Endothelial cell of umbilical vein (primary cell): ENCODE results near the gene SLC2A6. TPM values are rescaled to one million over a fixed set of nuclear protein-coding genes. Genes with fewer than 3 reads are reported as not detected.

Source experiments
- BruUV-seq: library from RNA; stranded (reverse); fragments of 400-500 nt; replicated peaks from 2 replicates; lab custom pipeline; 2021; lab: Mats Ljungman, UMichigan
- CTCF ChIA-PET: fragments of 300-600, 350-600 bp; sonication (Branson Sonifier 250); formaldehyde crosslinking; loops from one replicate; lab custom pipeline; 2021; ENCODE audit warnings: antibody characterized with exemption, inconsistent platforms; lab: Charles Lee
- POLR2A ChIA-PET: fragments of 300-600, 350-600 bp; sonication (Branson Sonifier 250); formaldehyde crosslinking; loops from one replicate; lab custom pipeline; 2021; ENCODE audit warnings: antibody characterized with exemption, inconsistent platforms; lab: Charles Lee
- DNase-seq: peaks from one replicate; pipeline ENCODE4 v3.0.0-alpha.2; 2011; ENCODE audit warnings: low read depth, low spot score
- FAIRE-seq: peaks from 2 replicates; lab custom pipeline; 2011; peaks lifted over from hg19 to GRCh38; lab: Jason Lieb, UNC
- H2AFZ ChIP-seq: 2 replicates; pipeline ENCODE4 v1.6.0; 2012; ENCODE audit warnings: low read depth, low read length, control low read depth, inconsistent platforms
- H3K27ac ChIP-seq: 2 replicates; pipeline ENCODE4 v1.5.1; 2011; ENCODE audit warnings: low read depth, mild to moderate bottlenecking, control low read depth, low read length, moderate library complexity; ENCODE audit not compliant: insufficient read depth
- H3K27me3 ChIP-seq, 2 experiments: 2 replicates each; pipeline versions ENCODE4 v1.6.0 to v1.6.1; 2011; ENCODE audit warnings: low read length in 2 of 2, mixed read lengths in 1 of 2; ENCODE audit not compliant: control insufficient read depth in 2 of 2, insufficient read depth in 2 of 2
- H3K36me3 ChIP-seq, 2 experiments: 2 replicates in 1 of 2; 3 replicates in 1 of 2; pipeline ENCODE4 v1.5.1; 2011; ENCODE audit warnings: low read length in 2 of 2, mild to moderate bottlenecking in 1 of 2, moderate library complexity in 1 of 2; ENCODE audit not compliant: control insufficient read depth in 2 of 2, insufficient read depth in 2 of 2; ENCODE audit errors: extremely low read depth in 1 of 2
- H3K4me1 ChIP-seq: 3 replicates; pipeline ENCODE4 v1.5.1; 2011; ENCODE audit warnings: mild to moderate bottlenecking, low read length; ENCODE audit not compliant: control insufficient read depth, insufficient read depth; ENCODE audit errors: extremely low read depth
- H3K4me2 ChIP-seq: 2 replicates; pipeline ENCODE4 v1.6.1; 2011; ENCODE audit warnings: low read length, control low read depth, mixed read lengths; ENCODE audit not compliant: insufficient read depth
- H3K4me3 ChIP-seq, 3 experiments: fragments of 200-600 bp in 1 of 3; sonication (generic), shearing (Covaris generic) in 1 of 3; replicated peaks in 1 of 3; 2 replicates each; pipeline ENCODE4 v1.5.1; 2011 to 2016; ENCODE audit warnings: control low read depth in 3 of 3, low read length in 3 of 3, mild to moderate bottlenecking in 2 of 3, inconsistent platforms in 1 of 3, low read depth in 1 of 3, moderate library complexity in 1 of 3; ENCODE audit not compliant: insufficient read depth in 1 of 3
- H3K79me2 ChIP-seq: 2 replicates; pipeline ENCODE4 v1.6.0; 2012; ENCODE audit warnings: low read length, inconsistent platforms; ENCODE audit not compliant: control insufficient read depth, insufficient read depth
- H3K9ac ChIP-seq: replicated peaks from 2 replicates; pipeline ENCODE3; 2011; ENCODE audit warnings: low read length, control low read depth; ENCODE audit not compliant: insufficient read depth; ENCODE audit errors: extremely low read depth
- H3K9me1 ChIP-seq: replicated peaks from 3 replicates; pipeline ENCODE4 v1.6.0; 2011; ENCODE audit warnings: mild to moderate bottlenecking, low read length; ENCODE audit not compliant: control insufficient read depth, insufficient read depth; ENCODE audit errors: extremely low read depth
- H3K9me3 ChIP-seq: replicated peaks from 2 replicates; pipeline ENCODE4 v1.5.1; 2012; ENCODE audit warnings: low read length, inconsistent platforms; ENCODE audit not compliant: control insufficient read depth, insufficient read depth
- H4K20me1 ChIP-seq: replicated peaks from 2 replicates; pipeline ENCODE3; 2011; ENCODE audit warnings: mild to moderate bottlenecking, low read length; ENCODE audit not compliant: control insufficient read depth, insufficient read depth; ENCODE audit errors: extremely low read depth
- EZH2 ChIP-seq: IDR thresholded peaks from 2 replicates; pipeline ENCODE4 v1.6.1; 2012; ENCODE audit warnings: borderline replicate concordance, low read depth, mild to moderate bottlenecking, moderate library complexity, low read length, inconsistent platforms; ENCODE audit not compliant: severe bottlenecking
- FOS ChIP-seq: IDR thresholded peaks from 2 replicates; pipeline ENCODE4 v1.6.1; 2011; ENCODE audit warnings: mild to moderate bottlenecking, low read length, moderate library complexity, borderline replicate concordance; ENCODE audit not compliant: insufficient read depth
- GATA2 ChIP-seq: IDR thresholded peaks from 2 replicates; pipeline ENCODE4 v1.7.0; 2011; ENCODE audit warnings: low read depth, mild to moderate bottlenecking, moderate library complexity, mixed read lengths, low read length; ENCODE audit not compliant: insufficient read length, insufficient read depth
- JUN ChIP-seq: IDR thresholded peaks from 2 replicates; pipeline ENCODE4 v1.6.1; 2011; ENCODE audit warnings: borderline replicate concordance, low read depth; ENCODE audit not compliant: insufficient read length, insufficient read depth
- MYC ChIP-seq: IDR thresholded peaks from one replicate; pipeline ENCODE4 v1.6.1; 2011; ENCODE audit warnings: mild to moderate bottlenecking, low read depth, low read length
- POLR2A ChIP-seq: IDR thresholded peaks from 2 replicates; pipeline ENCODE4 v1.6.1; 2012; ENCODE audit warnings: low read depth, mild to moderate bottlenecking, control low read depth, low read length
- POLR2AphosphoS5 ChIP-seq: IDR thresholded peaks from 2 replicates; pipeline ENCODE4 v1.6.1; 2012; ENCODE audit warnings: low read depth, mild to moderate bottlenecking, control low read depth, low read length, moderate library complexity; ENCODE audit not compliant: insufficient read depth
- dilution Hi-C: fragments of 300-500 bp; cut with MboI; formaldehyde crosslinking; loops from one replicate; pipeline ENCODE4 v1.15.0; 2019; ENCODE audit warnings: low sequenced_read_pairs; ENCODE audit not compliant: extremely low pct_ligation_motif_present
- intact Hi-C: fragments of 100-400 bp; cut with micrococcal nuclease; formaldehyde crosslinking; loops from one replicate; pipeline ENCODE4 v1.10.0; 2022
- polyA plus RNA-seq, 4 experiments: library from polyadenylated mRNA; depleted of rRNA in 3 of 4; stranded (reverse) in 3 of 4; unstranded in 1 of 4; fragments of >200 nt; gene quantifications; 2 replicates each; pipeline versions ENCODE4 v1.2.1 to v1.2.3, GENCODE V29; 2011 to 2012; ENCODE audit warnings: missing spikeins in 1 of 4
- total RNA-seq: library from RNA; stranded (reverse); gene quantifications from 2 replicates; pipeline ENCODE4 v1.2.3, GENCODE V29; 2021
- TF ChIP-seq, protein P1 (sequence below), 2 donors: IDR thresholded peaks; 1 replicate in 1 of 2; 2 replicates in 1 of 2; pipeline ENCODE4 v1.5.1; 2011; ENCODE audit warnings: low read length in 2 of 2, mild to moderate bottlenecking in 2 of 2, moderate library complexity in 2 of 2, control low read depth in 1 of 2, inconsistent platforms in 1 of 2, low read depth in 1 of 2; ENCODE audit not compliant: insufficient read depth in 1 of 2; ENCODE audit errors: extremely low read depth in 1 of 2
- TF ChIP-seq, protein P2 (sequence below): IDR thresholded peaks from 2 replicates; pipeline ENCODE4 v1.6.1; 2011; ENCODE audit not compliant: insufficient read depth, insufficient read length

The SLC2A6 gene
- total and polyA plus RNA-seq, 2 donors (not counting 3 experiments of a cell fraction or from before 2014, with no cell fraction given), result 35.7 to 39.6 TPM

DNA sequence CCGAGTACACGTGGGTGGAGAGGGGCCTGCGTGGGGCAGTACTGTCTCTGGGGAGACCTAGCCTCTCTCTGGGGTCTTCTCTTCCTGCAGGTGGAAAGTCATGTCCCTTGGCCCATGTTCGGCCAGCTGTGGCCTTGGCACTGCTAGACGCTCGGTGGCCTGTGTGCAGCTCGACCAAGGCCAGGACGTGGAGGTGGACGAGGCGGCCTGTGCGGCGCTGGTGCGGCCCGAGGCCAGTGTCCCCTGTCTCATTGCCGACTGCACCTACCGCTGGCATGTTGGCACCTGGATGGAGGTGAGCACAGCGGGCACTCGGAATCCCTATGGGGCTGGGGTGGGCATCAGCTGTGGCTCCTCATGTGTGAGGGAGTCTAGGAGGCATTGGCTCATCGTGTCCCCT lies 24.6 kb downstream of the SLC2A6 start:
- H3K9ac ChIP-seq, result no peak overlapping the region
- no peak overlapping the region for H3K4me2 ChIP-seq
- no peak overlapping the region for H3K27ac ChIP-seq
- no peaks in the 10 kb centered on the region for H3K79me2 ChIP-seq
- H4K20me1 ChIP-seq, result no peaks in the 10 kb centered on the region
- H3K4me1 ChIP-seq, result peaks cover 3% of the 10 kb centered on the region
- no peaks in the 10 kb centered on the region for H3K36me3 ChIP-seq
- H2AFZ ChIP-seq, result no peak overlapping the region
- FAIRE-seq, result no peak
- no peaks in the 10 kb centered on the region for H3K27me3 ChIP-seq
- intact Hi-C loops, result no loop called here
- H3K4me3 ChIP-seq, result no peak overlapping the region
- H3K9me1 ChIP-seq, result no peaks in the 10 kb centered on the region
- no peak for DNase-seq
- no peak for TF ChIP-seq EZH2
- TF ChIP-seq POLR2AphosphoS5, result no peak
- no peak for TF ChIP-seq POLR2A
- TF ChIP-seq GATA2, result no peak
- no peak for TF ChIP-seq MYC
- no peak for TF ChIP-seq FOS
- no peak for TF ChIP-seq JUN
- TF ChIP-seq, protein P1, sequence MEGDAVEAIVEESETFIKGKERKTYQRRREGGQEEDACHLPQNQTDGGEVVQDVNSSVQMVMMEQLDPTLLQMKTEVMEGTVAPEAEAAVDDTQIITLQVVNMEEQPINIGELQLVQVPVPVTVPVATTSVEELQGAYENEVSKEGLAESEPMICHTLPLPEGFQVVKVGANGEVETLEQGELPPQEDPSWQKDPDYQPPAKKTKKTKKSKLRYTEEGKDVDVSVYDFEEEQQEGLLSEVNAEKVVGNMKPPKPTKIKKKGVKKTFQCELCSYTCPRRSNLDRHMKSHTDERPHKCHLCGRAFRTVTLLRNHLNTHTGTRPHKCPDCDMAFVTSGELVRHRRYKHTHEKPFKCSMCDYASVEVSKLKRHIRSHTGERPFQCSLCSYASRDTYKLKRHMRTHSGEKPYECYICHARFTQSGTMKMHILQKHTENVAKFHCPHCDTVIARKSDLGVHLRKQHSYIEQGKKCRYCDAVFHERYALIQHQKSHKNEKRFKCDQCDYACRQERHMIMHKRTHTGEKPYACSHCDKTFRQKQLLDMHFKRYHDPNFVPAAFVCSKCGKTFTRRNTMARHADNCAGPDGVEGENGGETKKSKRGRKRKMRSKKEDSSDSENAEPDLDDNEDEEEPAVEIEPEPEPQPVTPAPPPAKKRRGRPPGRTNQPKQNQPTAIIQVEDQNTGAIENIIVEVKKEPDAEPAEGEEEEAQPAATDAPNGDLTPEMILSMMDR (IDR thresholded peaks at IDR 0.05; ENCODE audit: extremely low read depth in 1 of 2, insufficient read depth in 1 of 2, low read depth in 1 of 2, low read length in 2 of 2), result no peak
- TF ChIP-seq, protein P2, sequence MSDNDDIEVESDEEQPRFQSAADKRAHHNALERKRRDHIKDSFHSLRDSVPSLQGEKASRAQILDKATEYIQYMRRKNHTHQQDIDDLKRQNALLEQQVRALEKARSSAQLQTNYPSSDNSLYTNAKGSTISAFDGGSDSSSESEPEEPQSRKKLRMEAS, result no peak
- POLR2A ChIA-PET, result no interaction called here
- H3K9me3 ChIP-seq, result no peaks in the 10 kb centered on the region
- CTCF ChIA-PET, result interaction anchor here (1.0 kb wide), 1 partner anchor 10 kb away, joined by 4 read pairs; no protein-coding TSS in a partner anchor
- dilution Hi-C loops, result no loop called here
- BruUV-seq, result no TSS peak
